GM23338 (cell line): ENCODE data around the gene DHX30. TPM values are rescaled to one million over a fixed set of nuclear protein-coding genes. Genes with fewer than 3 reads are reported as not detected.

ENCODE experiments used
- CREB1 ChIP-seq: fragments of 250-450 bp; sonication (Bioruptor Pico); IDR thresholded peaks from 2 replicates; pipeline ENCODE4 v1.5.0; 2020; ENCODE audit warnings: low read depth, mild to moderate bottlenecking, moderate library complexity
- EZH2 ChIP-seq: fragments of 200-600 bp; sonication (generic); IDR thresholded peaks from one replicate; pipeline ENCODE4 v1.8.0; 2017; ENCODE audit warnings: antibody characterized with exemption, mild to moderate bottlenecking, low read depth; ENCODE audit not compliant: unreplicated experiment
- JUNB ChIP-seq: IDR thresholded peaks from one replicate; pipeline ENCODE4 v1.6.1; 2016; ENCODE audit warnings: antibody characterized with exemption; ENCODE audit not compliant: unreplicated experiment
- POLR2AphosphoS5 ChIP-seq: IDR thresholded peaks from 2 replicates; pipeline ENCODE4 v1.6.1; 2016; ENCODE audit warnings: antibody characterized with exemption, low read depth
- STAT1 ChIP-seq: IDR thresholded peaks from one replicate; pipeline ENCODE4 v1.6.1; 2016; ENCODE audit warnings: antibody characterized with exemption; ENCODE audit not compliant: unreplicated experiment
- ZNF331 ChIP-seq: fragments of 250-450 bp; sonication (Bioruptor Pico); IDR thresholded peaks from 2 replicates; pipeline ENCODE4 v1.5.0; 2020; ENCODE audit warnings: low read depth, mild to moderate bottlenecking, moderate library complexity
- polyA plus RNA-seq: library from polyadenylated mRNA; unstranded; fragments of >200 nt; fragmentation: Nextera tagmentation; extraction: Ambion mirVana; gene quantifications from 2 replicates; pipeline ENCODE4 v1.2.1, GENCODE V29; 2016
- total RNA-seq: library from RNA; depleted of rRNA; stranded (reverse); fragments of >200 nt; shearing (Covaris generic); gene quantifications from 2 replicates; pipeline ENCODE4 v1.2.3, GENCODE V29; 2014
- TF ChIP-seq, protein P1 (sequence below): fragments of 250-450 bp; sonication (Bioruptor Pico); IDR thresholded peaks from 2 replicates; pipeline ENCODE4 v1.5.0; 2020; ENCODE audit warnings: mild to moderate bottlenecking, moderate library complexity
- TF ChIP-seq, protein P2 (sequence below): IDR thresholded peaks from one replicate; pipeline ENCODE4 v1.6.1; 2018; ENCODE audit warnings: antibody characterized with exemption; ENCODE audit not compliant: unreplicated experiment
- TF ChIP-seq, protein P3 (sequence below): IDR thresholded peaks from 2 replicates; pipeline ENCODE4 v1.6.1; 2016; ENCODE audit warnings: antibody characterized with exemption

Gene DHX30
- total and polyA plus RNA-seq, 2 experiments from 2014 or later: 47.5 to 125 TPM

DNA sequence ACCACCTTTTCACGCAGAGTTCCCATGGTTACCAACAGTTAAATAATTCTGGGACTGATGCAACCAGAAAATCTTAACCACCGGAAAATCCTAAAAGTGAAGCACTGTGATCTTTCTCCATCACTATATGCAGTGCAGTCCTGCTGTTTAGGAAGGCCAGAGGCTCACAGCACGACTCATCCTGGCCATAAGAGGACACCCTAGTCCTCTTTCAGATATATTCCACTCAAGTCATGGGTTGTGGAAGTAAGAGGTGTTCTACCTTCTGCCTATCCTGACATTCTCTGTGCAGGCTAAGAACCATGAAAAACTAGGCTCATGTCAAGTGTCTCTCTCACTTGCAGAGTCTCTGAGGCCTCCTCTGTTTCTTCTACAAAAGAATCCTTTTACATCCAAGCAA lies 67.2 kb downstream of the DHX30 start (continued):
- TF ChIP-seq, protein P1, sequence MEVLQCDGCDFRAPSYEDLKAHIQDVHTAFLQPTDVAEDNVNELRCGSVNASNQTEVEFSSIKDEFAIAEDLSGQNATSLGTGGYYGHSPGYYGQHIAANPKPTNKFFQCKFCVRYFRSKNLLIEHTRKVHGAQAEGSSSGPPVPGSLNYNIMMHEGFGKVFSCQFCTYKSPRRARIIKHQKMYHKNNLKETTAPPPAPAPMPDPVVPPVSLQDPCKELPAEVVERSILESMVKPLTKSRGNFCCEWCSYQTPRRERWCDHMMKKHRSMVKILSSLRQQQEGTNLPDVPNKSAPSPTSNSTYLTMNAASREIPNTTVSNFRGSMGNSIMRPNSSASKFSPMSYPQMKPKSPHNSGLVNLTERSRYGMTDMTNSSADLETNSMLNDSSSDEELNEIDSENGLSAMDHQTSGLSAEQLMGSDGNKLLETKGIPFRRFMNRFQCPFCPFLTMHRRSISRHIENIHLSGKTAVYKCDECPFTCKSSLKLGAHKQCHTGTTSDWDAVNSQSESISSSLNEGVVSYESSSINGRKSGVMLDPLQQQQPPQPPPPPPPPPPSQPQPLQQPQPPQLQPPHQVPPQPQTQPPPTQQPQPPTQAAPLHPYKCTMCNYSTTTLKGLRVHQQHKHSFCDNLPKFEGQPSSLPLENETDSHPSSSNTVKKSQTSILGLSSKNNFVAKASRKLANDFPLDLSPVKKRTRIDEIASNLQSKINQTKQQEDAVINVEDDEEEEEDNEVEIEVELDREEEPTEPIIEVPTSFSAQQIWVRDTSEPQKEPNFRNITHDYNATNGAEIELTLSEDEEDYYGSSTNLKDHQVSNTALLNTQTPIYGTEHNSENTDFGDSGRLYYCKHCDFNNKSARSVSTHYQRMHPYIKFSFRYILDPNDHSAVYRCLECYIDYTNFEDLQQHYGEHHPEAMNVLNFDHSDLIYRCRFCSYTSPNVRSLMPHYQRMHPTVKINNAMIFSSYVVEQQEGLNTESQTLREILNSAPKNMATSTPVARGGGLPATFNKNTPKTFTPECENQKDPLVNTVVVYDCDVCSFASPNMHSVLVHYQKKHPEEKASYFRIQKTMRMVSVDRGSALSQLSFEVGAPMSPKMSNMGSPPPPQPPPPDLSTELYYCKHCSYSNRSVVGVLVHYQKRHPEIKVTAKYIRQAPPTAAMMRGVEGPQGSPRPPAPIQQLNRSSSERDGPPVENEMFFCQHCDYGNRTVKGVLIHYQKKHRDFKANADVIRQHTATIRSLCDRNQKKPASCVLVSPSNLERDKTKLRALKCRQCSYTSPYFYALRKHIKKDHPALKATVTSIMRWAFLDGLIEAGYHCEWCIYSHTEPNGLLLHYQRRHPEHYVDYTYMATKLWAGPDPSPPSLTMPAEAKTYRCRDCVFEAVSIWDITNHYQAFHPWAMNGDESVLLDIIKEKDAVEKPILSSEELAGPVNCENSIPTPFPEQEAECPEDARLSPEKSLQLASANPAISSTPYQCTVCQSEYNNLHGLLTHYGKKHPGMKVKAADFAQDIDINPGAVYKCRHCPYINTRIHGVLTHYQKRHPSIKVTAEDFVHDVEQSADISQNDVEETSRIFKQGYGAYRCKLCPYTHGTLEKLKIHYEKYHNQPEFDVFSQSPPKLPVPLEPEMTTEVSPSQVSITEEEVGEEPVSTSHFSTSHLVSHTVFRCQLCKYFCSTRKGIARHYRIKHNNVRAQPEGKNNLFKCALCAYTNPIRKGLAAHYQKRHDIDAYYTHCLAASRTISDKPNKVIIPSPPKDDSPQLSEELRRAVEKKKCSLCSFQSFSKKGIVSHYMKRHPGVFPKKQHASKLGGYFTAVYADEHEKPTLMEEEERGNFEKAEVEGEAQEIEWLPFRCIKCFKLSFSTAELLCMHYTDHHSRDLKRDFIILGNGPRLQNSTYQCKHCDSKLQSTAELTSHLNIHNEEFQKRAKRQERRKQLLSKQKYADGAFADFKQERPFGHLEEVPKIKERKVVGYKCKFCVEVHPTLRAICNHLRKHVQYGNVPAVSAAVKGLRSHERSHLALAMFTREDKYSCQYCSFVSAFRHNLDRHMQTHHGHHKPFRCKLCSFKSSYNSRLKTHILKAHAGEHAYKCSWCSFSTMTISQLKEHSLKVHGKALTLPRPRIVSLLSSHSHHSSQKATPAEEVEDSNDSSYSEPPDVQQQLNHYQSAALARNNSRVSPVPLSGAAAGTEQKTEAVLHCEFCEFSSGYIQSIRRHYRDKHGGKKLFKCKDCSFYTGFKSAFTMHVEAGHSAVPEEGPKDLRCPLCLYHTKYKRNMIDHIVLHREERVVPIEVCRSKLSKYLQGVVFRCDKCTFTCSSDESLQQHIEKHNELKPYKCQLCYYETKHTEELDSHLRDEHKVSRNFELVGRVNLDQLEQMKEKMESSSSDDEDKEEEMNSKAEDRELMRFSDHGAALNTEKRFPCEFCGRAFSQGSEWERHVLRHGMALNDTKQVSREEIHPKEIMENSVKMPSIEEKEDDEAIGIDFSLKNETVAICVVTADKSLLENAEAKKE: no peak
- TF ChIP-seq EZH2: no peak
- no peak for TF ChIP-seq POLR2AphosphoS5
- TF ChIP-seq, protein P2, sequence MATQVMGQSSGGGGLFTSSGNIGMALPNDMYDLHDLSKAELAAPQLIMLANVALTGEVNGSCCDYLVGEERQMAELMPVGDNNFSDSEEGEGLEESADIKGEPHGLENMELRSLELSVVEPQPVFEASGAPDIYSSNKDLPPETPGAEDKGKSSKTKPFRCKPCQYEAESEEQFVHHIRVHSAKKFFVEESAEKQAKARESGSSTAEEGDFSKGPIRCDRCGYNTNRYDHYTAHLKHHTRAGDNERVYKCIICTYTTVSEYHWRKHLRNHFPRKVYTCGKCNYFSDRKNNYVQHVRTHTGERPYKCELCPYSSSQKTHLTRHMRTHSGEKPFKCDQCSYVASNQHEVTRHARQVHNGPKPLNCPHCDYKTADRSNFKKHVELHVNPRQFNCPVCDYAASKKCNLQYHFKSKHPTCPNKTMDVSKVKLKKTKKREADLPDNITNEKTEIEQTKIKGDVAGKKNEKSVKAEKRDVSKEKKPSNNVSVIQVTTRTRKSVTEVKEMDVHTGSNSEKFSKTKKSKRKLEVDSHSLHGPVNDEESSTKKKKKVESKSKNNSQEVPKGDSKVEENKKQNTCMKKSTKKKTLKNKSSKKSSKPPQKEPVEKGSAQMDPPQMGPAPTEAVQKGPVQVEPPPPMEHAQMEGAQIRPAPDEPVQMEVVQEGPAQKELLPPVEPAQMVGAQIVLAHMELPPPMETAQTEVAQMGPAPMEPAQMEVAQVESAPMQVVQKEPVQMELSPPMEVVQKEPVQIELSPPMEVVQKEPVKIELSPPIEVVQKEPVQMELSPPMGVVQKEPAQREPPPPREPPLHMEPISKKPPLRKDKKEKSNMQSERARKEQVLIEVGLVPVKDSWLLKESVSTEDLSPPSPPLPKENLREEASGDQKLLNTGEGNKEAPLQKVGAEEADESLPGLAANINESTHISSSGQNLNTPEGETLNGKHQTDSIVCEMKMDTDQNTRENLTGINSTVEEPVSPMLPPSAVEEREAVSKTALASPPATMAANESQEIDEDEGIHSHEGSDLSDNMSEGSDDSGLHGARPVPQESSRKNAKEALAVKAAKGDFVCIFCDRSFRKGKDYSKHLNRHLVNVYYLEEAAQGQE: no peak
- TF ChIP-seq, protein P3, sequence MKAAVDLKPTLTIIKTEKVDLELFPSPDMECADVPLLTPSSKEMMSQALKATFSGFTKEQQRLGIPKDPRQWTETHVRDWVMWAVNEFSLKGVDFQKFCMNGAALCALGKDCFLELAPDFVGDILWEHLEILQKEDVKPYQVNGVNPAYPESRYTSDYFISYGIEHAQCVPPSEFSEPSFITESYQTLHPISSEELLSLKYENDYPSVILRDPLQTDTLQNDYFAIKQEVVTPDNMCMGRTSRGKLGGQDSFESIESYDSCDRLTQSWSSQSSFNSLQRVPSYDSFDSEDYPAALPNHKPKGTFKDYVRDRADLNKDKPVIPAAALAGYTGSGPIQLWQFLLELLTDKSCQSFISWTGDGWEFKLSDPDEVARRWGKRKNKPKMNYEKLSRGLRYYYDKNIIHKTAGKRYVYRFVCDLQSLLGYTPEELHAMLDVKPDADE: no peak
- TF ChIP-seq ZNF331 (CRISPR knock-in tag): no peak
- no peak for TF ChIP-seq CREB1
- no peak for TF ChIP-seq JUNB
- no peak for TF ChIP-seq STAT1
